ENCODE measurements around the gene PLA2G5. TPM values are rescaled to one million over a fixed set of nuclear protein-coding genes. Genes with fewer than 3 reads are reported as not detected.
"Not testable (repeated sequence)": the region's sequence is repeated elsewhere in the genome, so short reads cannot be mapped to it uniquely, and the experiment has no call there.

Gene PLA2G5
- polyA plus RNA-seq = 1 to 10 TPM in 2 of 4 donors, not detected in 2; 1.4 to 2.9 TPM
- long read RNA-seq, donor 1 = 0 reads
- long read RNA-seq, donor 2 = 0 reads
- long read RNA-seq, donor 3 = 0 reads
- long read RNA-seq, donor 4 = 0 reads
- long read RNA-seq, donor 5 = 0 reads
- long read RNA-seq, donor 6 = 0 reads
- long read RNA-seq, donor 7 = 0 reads
- long read RNA-seq, donor 8 = 0 reads
- long read RNA-seq, donor 9 = 0 reads
- long read RNA-seq, donor 10 = 0 reads

- DNase-seq (no peak), FAIRE-seq (no peak)
- Histone ChIP-seq H3K4me1 (ENCODE audit: control insufficient read depth in 3 of 3, insufficient read depth in 2 of 3, low read depth in 1 of 3, low read length in 2 of 3) (no peaks in the 10 kb centered on the region), H3K4me3 (ENCODE audit: low read depth in 1 of 3, low read length in 3 of 3) (no peak within 1 kb of the TSS), H3K36me3 (ENCODE audit: control insufficient read depth in 3 of 3, insufficient read depth in 2 of 3, low read depth in 1 of 3, low read length in 3 of 3) (no peaks in the 10 kb centered on the region), H3K27ac (ENCODE audit: low read depth in 1 of 3, low read length in 2 of 3) (no peak within 1 kb of the TSS), H3K27me3 (ENCODE audit: control insufficient read depth in 3 of 3, insufficient read depth in 3 of 3, low read length in 3 of 3) (no peaks in the 10 kb centered on the region), H3K9me3 (ENCODE audit: control insufficient read depth in 2 of 2, insufficient read depth in 1 of 2, low read depth in 1 of 2, low read length in 1 of 2) (no peaks in the 10 kb centered on the region)
- 41 to 58% (median 51%) methylated on average over 7 of the region's 7 CpGs for WGBS, 3 donors
Measured at GRCh38 chr1:20069874-20070273, at the start of gene PLA2G5. Gene PLA2G5 (plus strand): TSS chr1:20070194. CDS start chr1:20084831, 14,637 bp downstream.

- FAIRE-seq (no peak), DNase-seq (no peak)
- peaks cover 0 to 2% (median 0%) of the 10 kb centered on the region in 3 donors for H3K27me3 ChIP-seq (ENCODE audit: control insufficient read depth in 3 of 3, insufficient read depth in 3 of 3, low read length in 3 of 3)
- H3K9me3 ChIP-seq (ENCODE audit: control insufficient read depth in 2 of 2, insufficient read depth in 1 of 2, low read depth in 1 of 2, low read length in 1 of 2) = peaks cover 0 to 5% of the 10 kb centered on the region in 2 donors
- no peak overlapping the region for H3K4me3 ChIP-seq (ENCODE audit: low read depth in 1 of 3, low read length in 3 of 3)
- no peak overlapping the region for H3K27ac ChIP-seq (ENCODE audit: low read depth in 1 of 3, low read length in 2 of 3)
- WGBS, 3 donors = 72 to 83% (median 81%) methylated on average over 5 of the region's 5 CpGs
- H3K4me1 ChIP-seq (ENCODE audit: control insufficient read depth in 3 of 3, insufficient read depth in 2 of 3, low read depth in 1 of 3, low read length in 2 of 3) = no peaks in the 10 kb centered on the region
- no peaks in the 10 kb centered on the region for H3K36me3 ChIP-seq (ENCODE audit: control insufficient read depth in 3 of 3, insufficient read depth in 2 of 3, low read depth in 1 of 3, low read length in 3 of 3)
Measured at GRCh38 chr1:20028125-20028524, 41.9 kb upstream of the PLA2G5 start.

GRCh38 chr1:20028726-20029125 lies 41.3 kb upstream of the PLA2G5 start:
- Histone ChIP-seq H3K4me3 (ENCODE audit: low read depth in 1 of 3, low read length in 3 of 3) (no peak overlapping the region), H3K4me1 (ENCODE audit: control insufficient read depth in 3 of 3, insufficient read depth in 2 of 3, low read depth in 1 of 3, low read length in 2 of 3) (no peaks in the 10 kb centered on the region), H3K9me3 (ENCODE audit: control insufficient read depth in 2 of 2, insufficient read depth in 1 of 2, low read depth in 1 of 2, low read length in 1 of 2) (peaks cover 0 to under 1% of the 10 kb centered on the region in 2 donors), H3K27me3 (ENCODE audit: control insufficient read depth in 3 of 3, insufficient read depth in 3 of 3, low read length in 3 of 3) (peaks cover 0 to 5% (median 0%) of the 10 kb centered on the region in 3 donors), H3K27ac (ENCODE audit: low read depth in 1 of 3, low read length in 2 of 3) (no peak overlapping the region), H3K36me3 (ENCODE audit: control insufficient read depth in 3 of 3, insufficient read depth in 2 of 3, low read depth in 1 of 3, low read length in 3 of 3) (no peaks in the 10 kb centered on the region)
- FAIRE-seq = no peak
- DNase-seq = no peak
- 71 to 75% (median 71%) methylated on average over 5 of the region's 5 CpGs for WGBS, 3 donors

- FAIRE-seq = no peak
- WGBS, 3 donors = 74 to 80% (median 80%) methylated on average over 20 of the region's 20 CpGs
Measured at GRCh38 chr1:20029178-20029912, 40.6 kb upstream of the PLA2G5 start.

GRCh38 chr1:20030436-20031151 lies 39.4 kb upstream of the PLA2G5 start:
- not testable (repeated sequence) for H3K4me1 ChIP-seq (ENCODE audit: control insufficient read depth in 3 of 3, insufficient read depth in 2 of 3, low read depth in 1 of 3, low read length in 2 of 3); H3K27ac ChIP-seq (ENCODE audit: low read depth in 1 of 3, low read length in 2 of 3); H3K27me3 ChIP-seq (ENCODE audit: control insufficient read depth in 3 of 3, insufficient read depth in 3 of 3, low read length in 3 of 3); H3K36me3 ChIP-seq (ENCODE audit: control insufficient read depth in 3 of 3, insufficient read depth in 2 of 3, low read depth in 1 of 3, low read length in 3 of 3); DNase-seq; FAIRE-seq; H3K9me3 ChIP-seq (ENCODE audit: control insufficient read depth in 2 of 2, insufficient read depth in 1 of 2, low read depth in 1 of 2, low read length in 1 of 2); H3K4me3 ChIP-seq (ENCODE audit: low read depth in 1 of 3, low read length in 3 of 3)
- 74 to 81% (median 80%) methylated on average over 6 of the region's 6 CpGs for WGBS, 3 donors

More at GRCh38 chr1:20029178-20029912, 40.6 kb upstream of the PLA2G5 start:
- no peaks in the 10 kb centered on the region for H3K9me3 ChIP-seq (ENCODE audit: control insufficient read depth in 2 of 2, insufficient read depth in 1 of 2, low read depth in 1 of 2, low read length in 1 of 2)
- H3K27me3 ChIP-seq (ENCODE audit: control insufficient read depth in 3 of 3, insufficient read depth in 3 of 3, low read length in 3 of 3) = peaks cover 0 to 5% (median 0%) of the 10 kb centered on the region in 3 donors
- no peaks in the 10 kb centered on the region for H3K36me3 ChIP-seq (ENCODE audit: control insufficient read depth in 3 of 3, insufficient read depth in 2 of 3, low read depth in 1 of 3, low read length in 3 of 3)
- no peak overlapping the region for H3K27ac ChIP-seq (ENCODE audit: low read depth in 1 of 3, low read length in 2 of 3)
- H3K4me1 ChIP-seq (ENCODE audit: control insufficient read depth in 3 of 3, insufficient read depth in 2 of 3, low read depth in 1 of 3, low read length in 2 of 3) = no peaks in the 10 kb centered on the region
- H3K4me3 ChIP-seq (ENCODE audit: low read depth in 1 of 3, low read length in 3 of 3) = no peak overlapping the region
- no peak for DNase-seq

GRCh38 chr1:20031161-20031560 lies 38.8 kb upstream of the PLA2G5 start:
- no peak overlapping the region for H3K4me3 ChIP-seq (ENCODE audit: low read depth in 1 of 3, low read length in 3 of 3)
- H3K27ac ChIP-seq (ENCODE audit: low read depth in 1 of 3, low read length in 2 of 3) = no peak overlapping the region
- H3K27me3 ChIP-seq (ENCODE audit: control insufficient read depth in 3 of 3, insufficient read depth in 3 of 3, low read length in 3 of 3) = peaks cover 0 to 8% (median 0%) of the 10 kb centered on the region in 3 donors
- no peaks in the 10 kb centered on the region for H3K36me3 ChIP-seq (ENCODE audit: control insufficient read depth in 3 of 3, insufficient read depth in 2 of 3, low read depth in 1 of 3, low read length in 3 of 3)
- DNase-seq (no peak), FAIRE-seq (no peak)
- WGBS, 3 donors = 67 to 76% (median 76%) methylated on average over 5 of the region's 5 CpGs
- no peaks in the 10 kb centered on the region for H3K9me3 ChIP-seq (ENCODE audit: control insufficient read depth in 2 of 2, insufficient read depth in 1 of 2, low read depth in 1 of 2, low read length in 1 of 2)
- no peaks in the 10 kb centered on the region for H3K4me1 ChIP-seq (ENCODE audit: control insufficient read depth in 3 of 3, insufficient read depth in 2 of 3, low read depth in 1 of 3, low read length in 2 of 3)

GRCh38 chr1:20031836-20032235 lies 38.2 kb upstream of the PLA2G5 start:
- H3K9me3 ChIP-seq (ENCODE audit: control insufficient read depth in 2 of 2, insufficient read depth in 1 of 2, low read depth in 1 of 2, low read length in 1 of 2) = no peaks in the 10 kb centered on the region
- H3K4me3 ChIP-seq (ENCODE audit: low read depth in 1 of 3, low read length in 3 of 3) = no peak overlapping the region
- no peak for DNase-seq
- 63 to 79% (median 70%) methylated on average over 2 of the region's 2 CpGs for WGBS, 3 donors
- H3K4me1 ChIP-seq (ENCODE audit: control insufficient read depth in 3 of 3, insufficient read depth in 2 of 3, low read depth in 1 of 3, low read length in 2 of 3) = no peaks in the 10 kb centered on the region
- FAIRE-seq = no peak
- no peaks in the 10 kb centered on the region for H3K36me3 ChIP-seq (ENCODE audit: control insufficient read depth in 3 of 3, insufficient read depth in 2 of 3, low read depth in 1 of 3, low read length in 3 of 3)
- H3K27ac ChIP-seq (ENCODE audit: low read depth in 1 of 3, low read length in 2 of 3) = no peak overlapping the region
- peaks cover 0 to 8% (median 0%) of the 10 kb centered on the region in 3 donors for H3K27me3 ChIP-seq (ENCODE audit: control insufficient read depth in 3 of 3, insufficient read depth in 3 of 3, low read length in 3 of 3)

GRCh38 chr1:20032425-20032824 lies 37.6 kb upstream of the PLA2G5 start:
- peaks cover 0 to 8% (median 0%) of the 10 kb centered on the region in 3 donors for H3K27me3 ChIP-seq (ENCODE audit: control insufficient read depth in 3 of 3, insufficient read depth in 3 of 3, low read length in 3 of 3)
- FAIRE-seq (no peak), DNase-seq (no peak)
- H3K36me3 ChIP-seq (ENCODE audit: control insufficient read depth in 3 of 3, insufficient read depth in 2 of 3, low read depth in 1 of 3, low read length in 3 of 3) = no peaks in the 10 kb centered on the region
- no peak overlapping the region for H3K27ac ChIP-seq (ENCODE audit: low read depth in 1 of 3, low read length in 2 of 3)
- H3K4me1 ChIP-seq (ENCODE audit: control insufficient read depth in 3 of 3, insufficient read depth in 2 of 3, low read depth in 1 of 3, low read length in 2 of 3) = no peaks in the 10 kb centered on the region
- no peaks in the 10 kb centered on the region for H3K9me3 ChIP-seq (ENCODE audit: control insufficient read depth in 2 of 2, insufficient read depth in 1 of 2, low read depth in 1 of 2, low read length in 1 of 2)
- WGBS, 3 donors = 95 to 100% (median 98%) methylated on average over 1 of the region's 1 CpG
- H3K4me3 ChIP-seq (ENCODE audit: low read depth in 1 of 3, low read length in 3 of 3) = no peak overlapping the region

Measured in small intestine (tissue), 16 donors.